Fibroblast of skin of left biceps (primary cell): ENCODE measurements around the gene IRGC.
"Not testable (repeated sequence)": the region's sequence is repeated elsewhere in the genome, so short reads cannot be mapped to it uniquely, and the experiment has no call there.

Experiments
- DNase-seq, 2 experiments: peaks; one replicate each; pipeline ENCODE4 v3.0.0-alpha.2; 2013; ENCODE audit warnings: low read depth in 2 of 2

The IRGC gene, protein sequence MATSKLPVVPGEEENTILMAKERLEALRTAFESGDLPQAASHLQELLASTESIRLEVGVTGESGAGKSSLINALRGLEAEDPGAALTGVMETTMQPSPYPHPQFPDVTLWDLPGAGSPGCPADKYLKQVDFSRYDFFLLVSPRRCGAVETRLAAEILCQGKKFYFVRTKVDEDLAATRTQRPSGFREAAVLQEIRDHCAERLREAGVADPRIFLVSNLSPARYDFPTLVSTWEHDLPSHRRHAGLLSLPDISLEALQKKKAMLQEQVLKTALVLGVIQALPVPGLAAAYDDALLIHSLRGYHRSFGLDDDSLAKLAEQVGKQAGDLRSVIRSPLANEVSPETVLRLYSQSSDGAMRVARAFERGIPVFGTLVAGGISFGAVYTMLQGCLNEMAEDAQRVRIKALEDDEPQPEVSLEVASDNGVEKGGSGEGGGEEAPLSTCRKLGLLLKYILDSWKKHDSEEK

DNA sequence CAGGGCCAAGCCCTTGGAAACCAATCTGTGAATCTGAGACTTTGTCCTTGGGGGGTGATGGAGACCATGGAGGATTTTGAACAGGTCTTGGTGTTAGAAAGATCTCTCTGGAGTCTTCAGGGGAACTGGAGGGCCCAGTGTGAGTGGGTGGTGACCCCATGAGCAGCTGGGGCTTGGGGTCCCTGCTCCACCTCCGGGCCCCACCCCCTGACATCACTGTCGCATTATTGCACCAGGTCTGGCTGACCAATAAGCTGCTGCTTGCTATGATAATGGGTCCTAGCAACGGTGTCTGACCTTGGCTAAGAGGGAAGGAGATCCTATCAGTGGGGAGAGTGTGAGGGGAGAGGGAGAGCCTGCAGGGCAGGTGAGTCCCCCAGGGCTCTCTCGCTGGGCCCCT, at the start of gene IRGC:
IRGC (plus strand) TSS at position 301 of the 400 bp plus-strand sequence. CDS start 2,483 bp downstream, outside the sequence.
- DNase-seq, result no peak

- DNase-seq, result no peak
Measured at GRCh38 chr19:43667126-43667875, 48.6 kb upstream of the IRGC start.

- no peak for DNase-seq
Measured at GRCh38 chr19:43667876-43668405, 47.9 kb upstream of the IRGC start.

DNA sequence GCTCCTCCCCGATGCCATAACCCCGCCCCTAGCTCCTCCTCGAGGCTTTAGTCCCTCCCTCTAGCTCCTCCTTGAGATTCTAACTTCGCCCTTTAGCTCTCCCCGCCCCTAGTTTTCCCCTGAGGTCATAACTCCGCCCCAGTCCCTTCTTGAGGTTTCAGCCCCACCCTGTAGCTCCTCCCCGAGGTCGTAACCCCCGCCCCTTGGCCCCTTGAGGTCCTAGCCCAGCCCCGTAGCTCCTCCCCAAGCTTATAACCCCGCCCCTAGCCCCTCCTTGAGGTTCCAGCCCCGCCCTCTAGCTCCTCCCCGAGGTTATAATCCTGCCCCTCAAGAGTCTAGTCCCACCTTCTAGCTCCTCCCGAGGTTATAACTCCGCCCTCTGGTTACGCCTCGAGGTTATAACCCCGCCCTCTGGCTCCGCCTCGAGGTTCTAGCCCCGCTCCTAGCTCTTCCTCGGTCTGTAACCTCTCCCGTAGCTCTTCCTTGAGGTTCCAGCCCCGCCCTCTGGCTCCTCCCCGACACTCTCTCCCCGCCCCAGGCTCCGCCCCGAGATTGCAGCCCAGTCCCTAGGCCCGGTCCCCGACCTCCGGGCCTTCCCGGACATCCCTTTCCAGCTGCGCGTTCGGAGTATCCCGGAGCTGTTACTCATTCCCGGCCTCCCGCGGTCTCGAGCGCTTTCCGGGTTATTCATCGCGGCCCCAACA, 47.3 kb upstream of the IRGC start:
- DNase-seq, result peak; percentile 99

- DNase-seq, result no peak
Measured at GRCh38 chr19:43672061-43672679, 43.7 kb upstream of the IRGC start.

GRCh38 chr19:43673637-43674036, 42.2 kb upstream of the IRGC start:
- DNase-seq, result no peak

GRCh38 chr19:43674183-43674582, 41.7 kb upstream of the IRGC start:
- no peak for DNase-seq

DNA sequence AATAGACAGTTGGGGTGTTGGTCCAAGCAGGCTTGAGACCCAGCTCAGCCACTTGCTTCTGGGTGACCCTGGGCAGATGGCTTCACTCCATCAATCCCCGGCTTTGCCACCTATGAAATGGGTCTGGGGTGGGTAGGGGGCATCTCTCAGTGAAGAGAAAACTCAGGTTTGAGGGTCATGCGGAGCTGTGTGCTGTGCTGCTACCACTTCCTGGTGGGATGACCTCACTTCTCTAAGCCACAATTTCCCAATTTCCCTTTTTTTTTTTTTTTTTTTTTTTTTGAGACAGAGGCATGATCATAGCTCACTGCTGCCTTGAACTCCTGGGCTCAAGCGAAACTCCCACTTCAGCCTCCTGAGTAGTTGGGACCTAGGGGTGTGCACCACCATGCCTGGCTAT, 41.3 kb upstream of the IRGC start:
- DNase-seq, result no peak

DNA sequence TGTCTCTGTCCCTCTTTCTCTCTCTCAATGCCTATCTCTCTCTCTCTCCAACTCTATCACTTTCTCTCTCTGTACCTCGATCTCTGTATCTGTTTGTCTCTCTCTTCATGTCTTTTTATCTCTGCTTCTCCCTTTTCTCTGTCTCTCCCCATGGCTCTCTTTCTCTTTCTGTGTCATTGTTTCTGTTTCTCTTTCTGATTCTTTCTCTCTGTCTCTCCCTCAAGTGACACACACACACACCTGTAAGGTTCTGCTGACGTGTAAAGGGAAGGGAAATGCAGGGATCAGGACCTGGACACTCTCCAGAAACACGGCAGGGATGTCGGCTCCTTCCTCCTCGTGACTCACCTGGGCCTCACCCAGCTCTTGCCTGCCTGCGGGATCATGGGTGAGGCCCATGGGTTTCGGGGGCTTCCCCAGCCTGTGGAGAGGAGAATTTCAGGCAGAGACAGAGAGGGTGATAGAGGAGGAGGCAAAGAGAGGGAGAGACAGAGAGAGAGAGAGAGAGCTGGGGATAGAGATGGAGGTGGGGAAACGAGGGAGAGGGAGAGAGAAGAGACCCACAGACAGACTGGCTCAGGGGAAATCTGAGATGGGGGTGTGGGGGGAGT, 40.5 kb upstream of the IRGC start:
- no peak for DNase-seq

DNA sequence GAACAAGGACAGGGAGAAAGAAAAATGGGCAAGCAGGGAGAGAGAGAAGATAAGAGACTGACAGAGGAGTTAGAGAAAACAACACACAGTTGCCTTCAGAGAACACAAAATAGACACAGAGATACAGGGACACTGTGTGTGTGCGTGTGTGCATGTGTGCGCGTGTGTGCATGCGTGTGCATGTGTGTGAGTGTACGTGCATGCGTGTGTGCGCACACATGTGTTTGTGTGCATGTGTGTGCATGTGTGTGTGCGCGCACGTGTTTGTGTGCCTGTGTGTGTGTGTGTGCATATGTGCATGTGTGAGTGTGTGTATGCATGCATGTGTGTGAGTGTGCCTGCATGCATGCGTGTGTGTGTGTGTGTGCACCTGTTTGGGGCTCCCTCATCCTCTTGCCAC, 40.0 kb upstream of the IRGC start:
- DNase-seq, result no peak

DNA sequence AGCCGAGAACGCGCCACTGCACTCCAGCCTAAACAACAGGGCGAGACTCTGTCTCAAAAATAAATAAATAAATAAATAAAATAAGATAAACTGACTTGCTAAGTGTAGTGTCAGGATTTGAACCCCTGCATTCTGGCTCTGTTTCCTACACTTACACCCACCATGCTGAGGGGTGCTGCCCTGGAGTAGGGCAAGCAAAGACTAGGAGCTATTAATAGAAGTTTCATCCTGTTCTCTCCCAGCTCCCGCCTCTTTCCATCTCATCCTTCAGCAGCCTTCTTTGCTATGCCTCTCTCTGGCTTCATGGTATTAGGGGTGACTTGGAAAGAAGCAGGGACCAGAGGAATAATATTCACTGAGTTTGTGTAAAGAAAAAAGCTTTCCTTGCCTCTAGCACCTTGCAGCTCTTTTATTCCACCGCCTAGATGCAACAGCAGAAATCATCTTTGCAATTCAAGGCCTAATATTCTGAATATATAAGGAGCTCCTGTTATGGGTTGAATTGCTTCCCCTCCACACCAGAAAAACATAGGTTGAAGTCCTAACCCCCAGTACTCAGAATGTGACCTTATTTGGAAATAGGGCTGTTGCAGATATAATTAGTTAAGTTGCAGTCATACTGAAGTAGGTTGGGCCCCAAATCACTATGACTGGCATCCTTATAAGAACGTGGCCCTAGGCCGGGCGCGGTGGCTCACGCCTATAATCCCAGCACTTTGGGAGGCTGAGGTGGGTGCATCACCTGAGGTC, 37.2 kb upstream of the IRGC start:
- no peak for DNase-seq

GRCh38 chr19:43681821-43682220, 34.1 kb upstream of the IRGC start:
- no peak for DNase-seq

DNA sequence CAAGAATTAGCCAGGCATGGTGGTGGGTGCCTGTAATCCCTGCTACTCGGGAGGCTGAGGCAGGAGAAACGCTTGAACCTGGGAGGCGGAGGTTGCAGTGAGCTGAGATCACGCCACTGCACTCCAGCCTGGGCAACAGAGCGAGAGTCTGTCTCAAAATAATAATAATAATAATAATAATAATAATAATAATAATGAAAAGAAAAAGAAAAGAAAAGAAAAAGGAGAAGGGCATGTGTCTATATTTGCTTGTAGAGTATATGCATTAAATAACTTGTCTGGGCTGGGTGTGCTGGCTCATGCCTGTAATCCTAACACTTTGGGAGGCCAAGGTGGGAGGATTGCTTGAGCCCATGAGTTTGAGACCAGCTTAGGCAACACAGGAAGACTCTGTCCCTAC, 33.6 kb upstream of the IRGC start:
- not testable (repeated sequence) for DNase-seq

DNA sequence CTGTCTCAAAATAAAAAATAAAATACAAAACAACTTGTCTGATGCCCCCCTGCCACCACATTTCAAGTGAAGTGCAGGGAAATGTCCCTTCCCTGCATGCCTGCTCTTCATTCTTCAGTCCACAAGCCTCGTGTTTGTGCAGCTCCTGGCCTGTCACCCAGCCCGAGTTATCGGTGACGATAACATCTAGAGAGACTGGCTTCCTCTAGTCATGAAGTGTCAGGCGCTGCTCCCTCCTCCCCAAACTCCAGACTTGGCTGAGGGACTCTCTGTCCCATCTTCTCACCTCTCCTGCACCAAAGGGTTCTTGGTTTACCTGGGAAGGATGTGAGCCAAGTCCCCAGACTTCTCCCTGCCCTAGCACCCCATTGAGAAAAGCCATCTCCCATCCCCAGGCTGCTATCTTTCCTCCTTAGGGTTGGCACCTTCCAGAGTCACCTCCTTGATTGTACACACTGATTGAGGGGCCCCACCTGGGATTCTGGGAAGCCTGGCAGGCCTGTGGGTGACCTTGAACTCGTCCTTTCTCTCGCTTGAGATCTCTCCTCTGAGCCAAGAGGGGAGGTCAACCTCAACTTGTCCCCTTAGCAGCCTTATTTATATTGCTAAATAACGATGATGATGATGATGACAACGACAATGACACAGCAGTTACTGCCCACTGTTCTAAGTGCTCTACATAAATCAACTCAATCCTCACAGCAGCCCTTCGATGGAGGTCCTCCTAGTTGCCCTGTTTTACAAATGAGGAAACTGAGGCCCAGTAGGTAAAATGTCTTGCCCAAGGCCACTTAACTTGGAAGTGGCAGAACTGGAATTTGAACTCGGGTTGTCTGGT, 32.8 kb upstream of the IRGC start:
- DNase-seq, result no peak

- DNase-seq, result no peak
Measured at GRCh38 chr19:43683905-43684304, 32.0 kb upstream of the IRGC start.

DNA sequence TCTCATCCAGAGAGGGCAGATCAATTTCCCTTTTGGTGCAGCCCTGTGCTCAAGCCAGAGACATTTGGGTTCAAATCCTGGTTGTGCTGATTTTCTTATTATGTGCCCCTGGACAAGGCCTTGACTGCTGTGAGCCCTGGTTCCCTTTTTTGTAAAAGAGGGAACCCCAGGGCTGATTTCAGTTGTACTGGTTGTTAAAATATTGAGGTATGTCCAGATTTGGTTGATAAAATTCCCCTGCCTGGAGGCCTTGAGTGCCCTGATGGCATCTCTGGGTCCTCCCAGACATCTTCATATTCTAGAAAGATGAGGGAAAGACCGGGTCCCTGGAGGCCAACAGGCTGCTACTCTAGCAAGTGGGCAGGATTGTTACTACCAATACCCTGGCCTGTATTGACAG, 31.6 kb upstream of the IRGC start:
- no peak for DNase-seq

DNA sequence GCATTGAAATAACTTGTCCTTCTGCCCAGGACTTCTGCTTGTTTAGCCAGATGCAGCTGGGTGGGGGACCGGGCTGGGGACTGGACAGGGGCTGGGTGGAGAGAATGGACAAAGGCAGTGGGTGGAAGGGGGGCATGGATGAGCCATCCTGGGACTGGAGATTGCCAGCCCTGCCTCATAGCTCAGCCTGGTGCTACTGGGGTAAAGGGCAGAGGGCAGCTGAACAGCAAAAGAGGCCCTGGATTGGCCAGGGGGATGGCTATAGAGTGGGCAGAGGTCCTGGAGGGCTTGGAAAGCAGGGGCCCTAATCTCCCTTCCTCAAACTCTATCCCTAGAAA, 28.2 kb upstream of the IRGC start:
- DNase-seq, result no peak

- DNase-seq, result no peak
Measured at GRCh38 chr19:43688059-43688701, 27.7 kb upstream of the IRGC start.

- no peak for DNase-seq
Measured at GRCh38 chr19:43690444-43690843, 25.4 kb upstream of the IRGC start.
